BJ (cell line): ENCODE data around the gene SMARCD3. TPM values are rescaled to one million over a fixed set of nuclear protein-coding genes. Genes with fewer than 3 reads are reported as not detected.

Experiments
- CTCF ChIA-PET: fragments of 350-600 bp; formaldehyde crosslinking; extraction: SDS; loops from one replicate; lab custom pipeline; 2021; ENCODE audit warnings: antibody characterized with exemption, inconsistent platforms; lab: Yijun Ruan, JAX
- POLR2A ChIA-PET: fragments of 300-600 bp; sonication (Branson Sonifier 250); formaldehyde crosslinking; extraction: SDS; loops from one replicate; lab custom pipeline; 2021; ENCODE audit warnings: antibody characterized with exemption; lab: Charles Lee
- DNase-seq: peaks from one replicate; pipeline ENCODE4 v3.0.0-alpha.2; 2011; ENCODE audit warnings: low read depth
- H3K27me3 ChIP-seq: 2 replicates; pipeline ENCODE4 v1.6.0; 2011; ENCODE audit warnings: low read length; ENCODE audit not compliant: control insufficient read depth, insufficient read depth
- H3K36me3 ChIP-seq: 2 replicates; pipeline ENCODE4 v1.5.1; 2011; ENCODE audit warnings: low read length; ENCODE audit not compliant: control insufficient read depth, insufficient read depth
- H3K4me3 ChIP-seq: 2 replicates; pipeline ENCODE4 v1.5.1; 2011; ENCODE audit warnings: low read depth, mild to moderate bottlenecking, control low read depth, low read length
- polyA plus RNA-seq: library from polyadenylated mRNA; depleted of rRNA; stranded (reverse); fragments of >200 nt; gene quantifications from 2 replicates; pipeline ENCODE4 v1.2.3, GENCODE V29; 2011; rRNA removed
- TF ChIP-seq, protein P1 (sequence below): IDR thresholded peaks from 2 replicates; pipeline ENCODE4 v1.5.1; 2011; ENCODE audit warnings: low read depth, mild to moderate bottlenecking, control low read depth, inconsistent platforms, low read length, moderate library complexity; ENCODE audit not compliant: insufficient read depth

SMARCD3 gene
- polyA plus RNA-seq, 1 experiment: 46.6 TPM

DNA sequence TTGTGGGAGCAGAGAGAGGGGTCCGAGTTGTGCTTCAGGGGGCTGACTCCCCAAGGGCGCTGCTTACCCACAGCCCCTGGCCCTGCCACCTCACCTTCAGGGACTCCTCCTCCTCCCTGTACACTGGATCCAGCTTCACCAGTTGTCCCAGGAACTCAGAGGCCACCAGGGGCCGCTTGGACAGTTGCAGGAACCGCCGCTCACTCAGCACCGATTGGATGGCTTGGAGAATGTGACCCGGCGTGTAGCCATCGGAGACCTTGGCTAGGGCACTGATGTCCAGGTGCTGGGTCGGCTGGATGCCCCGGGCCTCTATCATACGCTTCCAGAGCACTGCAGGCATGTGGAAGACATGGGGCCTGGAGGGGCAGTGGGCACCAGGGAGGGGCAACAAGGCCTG lies 57.0 kb downstream of the SMARCD3 start:
- no peak for DNase-seq
- CTCF ChIA-PET: interaction anchor here (1.3 kb wide), 1 partner anchor 67 kb away, joined by 3 read pairs; no protein-coding TSS in a partner anchor
- TF ChIP-seq, protein P1, sequence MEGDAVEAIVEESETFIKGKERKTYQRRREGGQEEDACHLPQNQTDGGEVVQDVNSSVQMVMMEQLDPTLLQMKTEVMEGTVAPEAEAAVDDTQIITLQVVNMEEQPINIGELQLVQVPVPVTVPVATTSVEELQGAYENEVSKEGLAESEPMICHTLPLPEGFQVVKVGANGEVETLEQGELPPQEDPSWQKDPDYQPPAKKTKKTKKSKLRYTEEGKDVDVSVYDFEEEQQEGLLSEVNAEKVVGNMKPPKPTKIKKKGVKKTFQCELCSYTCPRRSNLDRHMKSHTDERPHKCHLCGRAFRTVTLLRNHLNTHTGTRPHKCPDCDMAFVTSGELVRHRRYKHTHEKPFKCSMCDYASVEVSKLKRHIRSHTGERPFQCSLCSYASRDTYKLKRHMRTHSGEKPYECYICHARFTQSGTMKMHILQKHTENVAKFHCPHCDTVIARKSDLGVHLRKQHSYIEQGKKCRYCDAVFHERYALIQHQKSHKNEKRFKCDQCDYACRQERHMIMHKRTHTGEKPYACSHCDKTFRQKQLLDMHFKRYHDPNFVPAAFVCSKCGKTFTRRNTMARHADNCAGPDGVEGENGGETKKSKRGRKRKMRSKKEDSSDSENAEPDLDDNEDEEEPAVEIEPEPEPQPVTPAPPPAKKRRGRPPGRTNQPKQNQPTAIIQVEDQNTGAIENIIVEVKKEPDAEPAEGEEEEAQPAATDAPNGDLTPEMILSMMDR: no peak
- POLR2A ChIA-PET: no interaction called here
- peaks cover 33% of the 10 kb centered on the region for H3K27me3 ChIP-seq
- H3K36me3 ChIP-seq: no peaks in the 10 kb centered on the region
- H3K4me3 ChIP-seq: no peak overlapping the region

DNA sequence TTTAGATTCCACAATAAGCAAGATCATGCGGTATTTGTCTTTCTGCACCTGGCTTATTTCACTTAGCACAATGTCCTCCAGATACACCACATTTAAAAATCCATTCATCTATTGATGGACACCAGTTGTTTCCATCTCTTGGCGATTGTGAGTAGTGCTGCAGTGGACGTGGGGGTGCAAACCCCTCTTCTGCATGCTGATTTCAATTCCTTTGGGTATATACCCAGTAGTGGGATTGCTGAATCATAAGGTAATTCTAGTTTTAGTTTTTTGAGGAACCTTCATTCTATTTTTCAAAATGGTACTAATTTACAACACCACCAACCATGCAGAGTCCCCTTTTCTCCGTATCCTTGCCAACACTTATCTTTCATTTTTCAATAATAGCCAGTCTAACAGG lies 59.5 kb downstream of the SMARCD3 start:
- DNase-seq: no peak
- TF ChIP-seq, protein P1: no peak
- CTCF ChIA-PET: no interaction called here
- POLR2A ChIA-PET: no interaction called here
- no peaks in the 10 kb centered on the region for H3K36me3 ChIP-seq
- H3K4me3 ChIP-seq: no peak overlapping the region
- H3K27me3 ChIP-seq: peaks cover 18% of the 10 kb centered on the region

Other genes starting within 250 kb of the SMARCD3 start
- 0.07 and 0.15 TPM in 2 replicates for gene ATG9B, start 224.2 kb downstream of the SMARCD3 start, polyA plus RNA-seq
- gene ABCB8, start 220.2 kb downstream of the SMARCD3 start, polyA plus RNA-seq: 13.0 and 23.6 TPM in 2 replicates
- 0.26 and 0.45 TPM in 2 replicates for gene ASIC3, start 200.2 kb downstream of the SMARCD3 start, polyA plus RNA-seq
- gene CDK5, start 190.8 kb downstream of the SMARCD3 start, polyA plus RNA-seq: 30.0 and 33.2 TPM in 2 replicates
- 59.0 and 86.1 TPM in 2 replicates for gene SLC4A2, start 189.1 kb downstream of the SMARCD3 start, polyA plus RNA-seq
- gene FASTK, start 167.9 kb downstream of the SMARCD3 start, polyA plus RNA-seq: 49.3 and 89.9 TPM in 2 replicates
- 13.6 and 27.8 TPM in 2 replicates for gene TMUB1, start 165.2 kb downstream of the SMARCD3 start, polyA plus RNA-seq
- gene AGAP3, start 162.2 kb downstream of the SMARCD3 start, polyA plus RNA-seq: 43.9 and 52.1 TPM in 2 replicates
- not detected in 2 replicates for gene GBX1, start 81.0 kb downstream of the SMARCD3 start, polyA plus RNA-seq
- gene ASB10, start 61.4 kb downstream of the SMARCD3 start, polyA plus RNA-seq: not detected in 2 replicates
- not detected in 2 replicates for gene H2BK1, start 38.2 kb downstream of the SMARCD3 start, polyA plus RNA-seq
- 44.2 and 62.5 TPM in 2 replicates for gene ABCF2, start 21.5 kb downstream of the SMARCD3 start, polyA plus RNA-seq
- gene CHPF2, start 16.2 kb downstream of the SMARCD3 start, polyA plus RNA-seq: 26.1 and 42.6 TPM in 2 replicates
- gene NUB1, start 93.1 kb upstream of the SMARCD3 start, polyA plus RNA-seq: 44.5 and 46.3 TPM in 2 replicates
- 0.04 TPM in 1 of 2 replicates, not detected in the other for gene WDR86, start 161.3 kb upstream of the SMARCD3 start, polyA plus RNA-seq
- gene CRYGN, start 191.4 kb upstream of the SMARCD3 start, polyA plus RNA-seq: 0.07 and 0.10 TPM in 2 replicates